ENCODE results near the gene ASAH2. TPM values are rescaled to one million over a fixed set of nuclear protein-coding genes. Genes with fewer than 3 reads are reported as not detected.

ASAH2 gene
- total and polyA plus RNA-seq, 2 of the 8 experiments (the other 6 are each of a cell fraction or from before 2014, with no cell fraction given): 1.2 to 3.1 TPM

DNA sequence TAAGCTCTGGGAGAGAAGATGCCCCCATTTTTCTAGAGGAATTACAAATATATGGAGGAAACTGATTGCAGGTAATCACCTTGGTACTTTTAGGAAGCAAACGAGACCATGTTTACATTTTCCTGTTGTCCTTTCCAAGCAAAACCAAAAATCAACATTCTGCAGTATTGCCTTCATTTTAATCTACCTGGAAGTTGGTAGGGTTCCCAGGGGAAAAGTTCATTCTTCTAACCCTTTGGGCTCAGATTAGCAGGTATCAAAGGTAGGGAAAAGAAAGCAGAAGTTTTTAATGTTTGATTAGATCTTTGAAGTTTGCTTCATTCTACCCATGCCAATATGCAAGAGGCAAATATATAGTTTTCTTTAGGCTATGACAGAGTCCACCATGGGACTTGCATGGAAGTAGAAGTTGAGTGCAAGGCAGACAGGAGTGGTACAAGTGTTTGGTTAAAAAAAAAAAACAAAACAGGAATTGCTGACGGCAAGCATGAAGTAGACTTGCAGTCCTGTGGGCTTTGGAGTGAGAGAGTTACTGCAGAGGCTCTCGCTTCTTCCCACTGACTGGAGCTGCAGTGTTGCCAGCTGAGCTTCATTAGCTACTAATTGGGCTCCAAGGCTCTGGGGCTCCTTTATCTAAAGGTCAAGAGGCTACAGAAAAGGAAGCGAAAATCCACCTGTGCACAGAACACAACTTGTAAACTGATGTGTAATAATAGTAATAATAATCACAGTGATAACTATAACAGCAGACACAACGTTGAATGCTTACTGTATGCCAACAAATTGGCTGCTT is 28.9 kb upstream of the ASAH2 start (continued):
- no peak for TF ChIP-seq CHD2 (IDR thresholded peaks at IDR 0.05; ENCODE audit: low read length)
